ENCODE results near the gene LMO1.

Gene LMO1

GRCh38 chr11:8183111-8183510 is 80.6 kb downstream of the LMO1 start:
- TF ChIP-seq TAF1 (IDR thresholded peaks at IDR 0.05; ENCODE audit: borderline replicate concordance, insufficient read depth, low read length) (no peak), FOXP2 (optimal IDR thresholded peaks at IDR 0.05; ENCODE audit: borderline replicate concordance, extremely low read depth, extremely low read length, insufficient read depth) (no peak), POLR2AphosphoS5 (IDR thresholded peaks at IDR 0.05; ENCODE audit: low read depth, low read length) (no peak), SIN3A (IDR thresholded peaks at IDR 0.05; ENCODE audit: borderline replicate concordance, insufficient read depth, low read length) (no peak)
- TF ChIP-seq, protein P1, sequence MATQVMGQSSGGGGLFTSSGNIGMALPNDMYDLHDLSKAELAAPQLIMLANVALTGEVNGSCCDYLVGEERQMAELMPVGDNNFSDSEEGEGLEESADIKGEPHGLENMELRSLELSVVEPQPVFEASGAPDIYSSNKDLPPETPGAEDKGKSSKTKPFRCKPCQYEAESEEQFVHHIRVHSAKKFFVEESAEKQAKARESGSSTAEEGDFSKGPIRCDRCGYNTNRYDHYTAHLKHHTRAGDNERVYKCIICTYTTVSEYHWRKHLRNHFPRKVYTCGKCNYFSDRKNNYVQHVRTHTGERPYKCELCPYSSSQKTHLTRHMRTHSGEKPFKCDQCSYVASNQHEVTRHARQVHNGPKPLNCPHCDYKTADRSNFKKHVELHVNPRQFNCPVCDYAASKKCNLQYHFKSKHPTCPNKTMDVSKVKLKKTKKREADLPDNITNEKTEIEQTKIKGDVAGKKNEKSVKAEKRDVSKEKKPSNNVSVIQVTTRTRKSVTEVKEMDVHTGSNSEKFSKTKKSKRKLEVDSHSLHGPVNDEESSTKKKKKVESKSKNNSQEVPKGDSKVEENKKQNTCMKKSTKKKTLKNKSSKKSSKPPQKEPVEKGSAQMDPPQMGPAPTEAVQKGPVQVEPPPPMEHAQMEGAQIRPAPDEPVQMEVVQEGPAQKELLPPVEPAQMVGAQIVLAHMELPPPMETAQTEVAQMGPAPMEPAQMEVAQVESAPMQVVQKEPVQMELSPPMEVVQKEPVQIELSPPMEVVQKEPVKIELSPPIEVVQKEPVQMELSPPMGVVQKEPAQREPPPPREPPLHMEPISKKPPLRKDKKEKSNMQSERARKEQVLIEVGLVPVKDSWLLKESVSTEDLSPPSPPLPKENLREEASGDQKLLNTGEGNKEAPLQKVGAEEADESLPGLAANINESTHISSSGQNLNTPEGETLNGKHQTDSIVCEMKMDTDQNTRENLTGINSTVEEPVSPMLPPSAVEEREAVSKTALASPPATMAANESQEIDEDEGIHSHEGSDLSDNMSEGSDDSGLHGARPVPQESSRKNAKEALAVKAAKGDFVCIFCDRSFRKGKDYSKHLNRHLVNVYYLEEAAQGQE (IDR thresholded peaks at IDR 0.05; ENCODE audit: insufficient read depth in 1 of 2, low read depth in 2 of 2, low read length in 2 of 2) = no peak

GRCh38 chr11:8180469-8180868 is 83.2 kb downstream of the LMO1 start:
- TF ChIP-seq, protein P1 (IDR thresholded peaks at IDR 0.05; ENCODE audit: insufficient read depth in 1 of 2, low read depth in 2 of 2, low read length in 2 of 2) = no peak
- TF ChIP-seq POLR2AphosphoS5 (IDR thresholded peaks at IDR 0.05; ENCODE audit: low read depth, low read length) (no peak), FOXP2 (optimal IDR thresholded peaks at IDR 0.05; ENCODE audit: borderline replicate concordance, extremely low read depth, extremely low read length, insufficient read depth) (no peak), TAF1 (IDR thresholded peaks at IDR 0.05; ENCODE audit: borderline replicate concordance, insufficient read depth, low read length) (no peak), SIN3A (IDR thresholded peaks at IDR 0.05; ENCODE audit: borderline replicate concordance, insufficient read depth, low read length) (no peak)

- TF ChIP-seq TAF1 (IDR thresholded peaks at IDR 0.05; ENCODE audit: borderline replicate concordance, insufficient read depth, low read length) = no peak
- TF ChIP-seq POLR2AphosphoS5 (IDR thresholded peaks at IDR 0.05; ENCODE audit: low read depth, low read length) = no peak
- TF ChIP-seq SIN3A (IDR thresholded peaks at IDR 0.05; ENCODE audit: borderline replicate concordance, insufficient read depth, low read length) = no peak
- TF ChIP-seq FOXP2 (optimal IDR thresholded peaks at IDR 0.05; ENCODE audit: borderline replicate concordance, extremely low read depth, extremely low read length, insufficient read depth) = no peak
- TF ChIP-seq, protein P1 (IDR thresholded peaks at IDR 0.05; ENCODE audit: insufficient read depth in 1 of 2, low read depth in 2 of 2, low read length in 2 of 2) = no peak
Observed at GRCh38 chr11:8178297-8178696, 85.4 kb downstream of the LMO1 start.

- TF ChIP-seq TAF1 (IDR thresholded peaks at IDR 0.05; ENCODE audit: borderline replicate concordance, insufficient read depth, low read length) (no peak), POLR2AphosphoS5 (IDR thresholded peaks at IDR 0.05; ENCODE audit: low read depth, low read length) (no peak), SIN3A (IDR thresholded peaks at IDR 0.05; ENCODE audit: borderline replicate concordance, insufficient read depth, low read length) (no peak), FOXP2 (optimal IDR thresholded peaks at IDR 0.05; ENCODE audit: borderline replicate concordance, extremely low read depth, extremely low read length, insufficient read depth) (no peak)
- TF ChIP-seq, protein P1 (IDR thresholded peaks at IDR 0.05; ENCODE audit: insufficient read depth in 1 of 2, low read depth in 2 of 2, low read length in 2 of 2) = no peak
Observed at GRCh38 chr11:8177136-8177535, 86.5 kb downstream of the LMO1 start.
